ENCODE measurements around the gene CACNA2D2.

The CACNA2D2 gene

GRCh38 chr3:50354186-50354764, 149.2 kb downstream of the CACNA2D2 start:
- FAIRE-seq: no peak

GRCh38 chr3:50353245-50354004, 150.0 kb downstream of the CACNA2D2 start:
- DNase-seq (ENCODE audit: insufficient read length, low spot score) (no peak), FAIRE-seq (no peak)

More at GRCh38 chr3:50354186-50354764, 149.2 kb downstream of the CACNA2D2 start:
- no peak for DNase-seq (ENCODE audit: insufficient read length, low spot score)

- FAIRE-seq: no peak
- no peak for DNase-seq (ENCODE audit: insufficient read length, low spot score)
These were observed 150.7 kb downstream of the CACNA2D2 start for GRCh38 chr3:50352781-50353180.

GRCh38 chr3:50351323-50351697, 152.1 kb downstream of the CACNA2D2 start:
- FAIRE-seq (no peak), DNase-seq (ENCODE audit: insufficient read length, low spot score) (no peak)

- peak; percentile 97 for FAIRE-seq
- peak; percentile 95 for DNase-seq (ENCODE audit: insufficient read length, low spot score)
These were observed 152.7 kb downstream of the CACNA2D2 start, which contains the start of the genes CYB561D2 and NPRL2 for GRCh38 chr3:50350527-50351322. TSS of gene CYB561D2 (plus strand) at chr3:50350862. CDS start at chr3:50351434, 572 bp downstream. TSS of gene NPRL2 (minus strand) at chr3:50350775. CDS start at chr3:50350652, 123 bp downstream.

GRCh38 chr3:50350213-50350526, 153.3 kb downstream of the CACNA2D2 start:
- FAIRE-seq (peak; percentile 28), DNase-seq (ENCODE audit: insufficient read length, low spot score) (no peak)

GRCh38 chr3:50347187-50347813, 156.1 kb downstream of the CACNA2D2 start:
- peak; percentile 91 for FAIRE-seq
- no peak for DNase-seq (ENCODE audit: insufficient read length, low spot score)

GRCh38 chr3:50345586-50346234, 157.7 kb downstream of the CACNA2D2 start, which contains the start of gene ZMYND10:
TSS of gene ZMYND10 (minus strand) at chr3:50345732. CDS start at chr3:50345579, 153 bp downstream.
- FAIRE-seq: peak; percentile 97
- no peak for DNase-seq (ENCODE audit: insufficient read length, low spot score)

- DNase-seq (ENCODE audit: insufficient read length, low spot score) (no peak), FAIRE-seq (no peak)
These were observed 158.4 kb downstream of the CACNA2D2 start for GRCh38 chr3:50345008-50345407.

- FAIRE-seq: no peak
- no peak for DNase-seq (ENCODE audit: insufficient read length, low spot score)
These were observed 160.4 kb downstream of the CACNA2D2 start for GRCh38 chr3:50342813-50343633.

- no peak for DNase-seq (ENCODE audit: insufficient read length, low spot score)
- no peak for FAIRE-seq
These were observed 161.3 kb downstream of the CACNA2D2 start for GRCh38 chr3:50341996-50342650.

- DNase-seq (ENCODE audit: insufficient read length, low spot score): no peak
- no peak for FAIRE-seq
These were observed 161.9 kb downstream of the CACNA2D2 start for GRCh38 chr3:50341537-50341936.

GRCh38 chr3:50340448-50341329, 162.7 kb downstream of the CACNA2D2 start, which contains the start of gene RASSF1:
TSS of gene RASSF1 (minus strand) at chr3:50340836. CDS start at chr3:50340805, 31 bp downstream.
- peak; percentile 76 for FAIRE-seq
- DNase-seq (ENCODE audit: insufficient read length, low spot score): peak; percentile 65

- no peak for DNase-seq (ENCODE audit: insufficient read length, low spot score)
- no peak for FAIRE-seq
These were observed 163.3 kb downstream of the CACNA2D2 start for GRCh38 chr3:50340147-50340447.

GRCh38 chr3:50339485-50340146, 163.8 kb downstream of the CACNA2D2 start:
- DNase-seq (ENCODE audit: insufficient read length, low spot score): no peak
- no peak for FAIRE-seq

- peak; percentile 76 for FAIRE-seq
- DNase-seq (ENCODE audit: insufficient read length, low spot score): no peak
These were observed 164.5 kb downstream of the CACNA2D2 start for GRCh38 chr3:50338965-50339364.

- peak; percentile 94 for DNase-seq (ENCODE audit: insufficient read length, low spot score)
- peak; percentile 99 for FAIRE-seq
These were observed 166.1 kb downstream of the CACNA2D2 start for GRCh38 chr3:50337175-50337861.

All from GM19239 (cell line).